Stimulated activated CD4-positive, alpha-beta T cell treated with anti-CD3 and anti-CD28 coated beads, Interleukin-15, amount 100 ng/mL, for 48 hours (primary cell): ENCODE data around the gene LRRC37A3.
"Not testable (repeated sequence)": the region's sequence is repeated elsewhere in the genome, so short reads cannot be mapped to it uniquely, and the experiment has no call there.

Experiments
- DNase-seq, 2 donors: peaks; one replicate each; pipeline ENCODE4 v3.0.0-alpha.2; 2020; ENCODE audit warnings: low read depth in 2 of 2

LRRC37A3 gene

GRCh38 chr17:64926430-64926829, 7.2 kb upstream of the LRRC37A3 start:
- DNase-seq: not testable (repeated sequence)

GRCh38 chr17:64925244-64925643, 6.0 kb upstream of the LRRC37A3 start:
- DNase-seq: not testable (repeated sequence)

- DNase-seq: not testable (repeated sequence)
Observed at GRCh38 chr17:64923051-64923568, 3.8 kb upstream of the LRRC37A3 start.

GRCh38 chr17:64920419-64921172, 1.3 kb upstream of the LRRC37A3 start:
- DNase-seq: no peak

- DNase-seq: no peak
Observed at GRCh38 chr17:64920026-64920418, 744 bp upstream of the LRRC37A3 start.

GRCh38 chr17:64918842-64919288, 413 bp downstream of the LRRC37A3 start:
- DNase-seq: peak; percentile 10 to 16

- DNase-seq: not testable (repeated sequence)
Observed at GRCh38 chr17:64917540-64917939, 1.7 kb downstream of the LRRC37A3 start.

GRCh38 chr17:64915244-64915643, 4.0 kb downstream of the LRRC37A3 start:
- DNase-seq: not testable (repeated sequence)

- not testable (repeated sequence) for DNase-seq
Observed at GRCh38 chr17:64910191-64910514, 9.1 kb downstream of the LRRC37A3 start.

- not testable (repeated sequence) for DNase-seq
Observed at GRCh38 chr17:64909511-64910190, 9.6 kb downstream of the LRRC37A3 start.

GRCh38 chr17:64904069-64904468, 15.2 kb downstream of the LRRC37A3 start:
- DNase-seq: not testable (repeated sequence)

- DNase-seq: not testable (repeated sequence)
Observed at GRCh38 chr17:64897136-64897535, 22.1 kb downstream of the LRRC37A3 start.

GRCh38 chr17:64874210-64874609, 45.1 kb downstream of the LRRC37A3 start:
- not testable (repeated sequence) for DNase-seq

GRCh38 chr17:64847504-64848466, 71.5 kb downstream of the LRRC37A3 start:
- peak; percentile 56 to 70 for DNase-seq

GRCh38 chr17:64846892-64847291, 72.4 kb downstream of the LRRC37A3 start:
- DNase-seq: not testable (repeated sequence)

GRCh38 chr17:64843918-64844317, 75.4 kb downstream of the LRRC37A3 start:
- not testable (repeated sequence) for DNase-seq

GRCh38 chr17:64842900-64843299, 76.4 kb downstream of the LRRC37A3 start:
- not testable (repeated sequence) for DNase-seq

- not testable (repeated sequence) for DNase-seq
Observed at GRCh38 chr17:64840960-64841359, 78.3 kb downstream of the LRRC37A3 start.

GRCh38 chr17:64838513-64838912, 80.8 kb downstream of the LRRC37A3 start:
- DNase-seq: not testable (repeated sequence)

- peak; percentile 64 to 83 for DNase-seq
Observed at GRCh38 chr17:64837018-64837761, 82.1 kb downstream of the LRRC37A3 start.

GRCh38 chr17:64836623-64837017, 82.7 kb downstream of the LRRC37A3 start:
- DNase-seq: not testable (repeated sequence)
